Measurements from ENCODE around the gene PRUNE1.

DNA sequence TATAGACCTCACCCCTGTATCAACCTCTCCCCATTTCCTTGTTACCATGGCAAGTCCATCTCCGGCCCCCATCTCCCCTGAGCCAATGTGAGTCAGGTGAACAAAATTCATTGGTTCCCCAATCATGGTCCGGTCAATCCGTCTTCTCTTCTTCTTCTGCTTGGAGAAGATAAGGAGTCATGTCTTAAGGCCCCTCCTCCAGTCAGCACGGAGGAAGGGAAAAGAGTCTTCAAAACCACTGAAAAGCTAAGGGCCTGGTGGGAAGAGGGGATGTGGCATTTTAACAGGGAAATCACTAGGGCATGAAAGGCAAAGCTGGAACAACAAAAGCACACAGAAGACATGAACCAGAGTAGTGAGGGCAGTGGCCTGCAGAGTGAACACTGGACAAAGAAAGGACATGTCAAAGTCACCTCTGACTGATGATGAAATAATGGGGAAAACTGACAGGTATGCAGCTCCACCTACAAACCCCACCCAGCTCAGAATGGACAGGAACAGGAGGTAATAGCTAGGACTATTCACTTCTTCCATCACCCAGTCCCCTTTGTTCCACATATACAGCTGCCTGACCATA, 46.8 kb downstream of the PRUNE1 start:
- no peak for TF ChIP-seq FOXA1 (IDR thresholded peaks at IDR 0.05)
- no peak for TF ChIP-seq LEF1 (IDR thresholded peaks at IDR 0.05; ENCODE audit: borderline replicate concordance)
- no peak for TF ChIP-seq TARDBP (IDR thresholded peaks at IDR 0.05)
